GM21529 (cell line): ENCODE results near the gene GAL.
"Not testable (repeated sequence)": the region's sequence is repeated elsewhere in the genome, so short reads cannot be mapped to it uniquely, and the experiment has no call there.

Experiments
- ATAC-seq: cut with Tn5 transposase; IDR thresholded peaks from one replicate; pipeline ENCODE4 v1.9.1; 2021; ENCODE audit not compliant: unreplicated experiment

GAL gene

DNA sequence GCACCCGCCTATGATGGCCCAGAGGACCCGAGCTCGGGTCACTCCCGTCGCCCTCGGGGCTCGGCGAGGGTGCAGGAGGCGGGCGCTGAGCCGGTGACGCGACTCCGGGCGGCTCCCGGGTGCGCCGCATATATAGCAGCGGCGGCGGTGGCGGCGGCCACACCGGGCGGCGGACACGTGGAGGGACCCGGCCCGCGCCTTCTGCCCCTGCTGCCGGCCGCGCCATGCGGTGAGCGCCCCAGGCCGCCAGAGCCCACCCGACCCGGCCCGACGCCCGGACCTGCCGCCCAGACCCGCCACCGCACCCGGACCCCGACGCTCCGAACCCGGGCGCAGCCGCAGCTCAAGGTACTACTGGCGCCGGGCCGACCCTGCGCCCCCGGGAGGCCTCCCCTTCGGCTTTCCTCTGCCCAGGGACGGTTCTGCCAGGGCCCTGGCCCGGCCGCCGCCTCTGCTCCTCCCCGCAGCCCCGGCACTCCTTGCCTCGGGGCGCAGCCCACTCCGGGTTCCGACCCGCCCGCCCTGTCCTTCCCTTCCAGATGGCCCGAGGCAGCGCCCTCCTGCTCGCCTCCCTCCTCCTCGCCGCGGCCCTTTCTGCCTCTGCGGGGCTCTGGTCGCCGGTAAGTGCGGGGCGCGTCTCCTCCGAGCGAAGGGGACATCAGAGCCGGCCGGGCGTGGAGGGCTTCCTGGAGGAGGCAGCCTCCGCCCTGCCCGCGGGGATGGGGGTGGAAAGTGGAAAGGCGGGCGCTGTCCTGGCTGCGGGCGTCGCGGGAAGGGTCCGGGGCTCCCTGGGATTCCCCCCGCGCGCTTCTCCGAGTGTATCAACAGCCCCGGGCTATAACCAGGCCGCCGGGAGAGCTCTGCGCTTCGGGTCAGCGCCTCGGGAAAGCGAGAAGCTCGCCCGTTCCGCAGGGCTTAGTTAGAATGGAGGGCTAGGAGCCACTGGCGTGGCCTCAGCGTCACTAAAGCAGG is at the start of gene GAL:
GAL (plus strand) TSS at position 160 of the 972 bp plus-strand sequence; CDS start at position 540, 380 bp downstream.
- ATAC-seq: no peak

DNA sequence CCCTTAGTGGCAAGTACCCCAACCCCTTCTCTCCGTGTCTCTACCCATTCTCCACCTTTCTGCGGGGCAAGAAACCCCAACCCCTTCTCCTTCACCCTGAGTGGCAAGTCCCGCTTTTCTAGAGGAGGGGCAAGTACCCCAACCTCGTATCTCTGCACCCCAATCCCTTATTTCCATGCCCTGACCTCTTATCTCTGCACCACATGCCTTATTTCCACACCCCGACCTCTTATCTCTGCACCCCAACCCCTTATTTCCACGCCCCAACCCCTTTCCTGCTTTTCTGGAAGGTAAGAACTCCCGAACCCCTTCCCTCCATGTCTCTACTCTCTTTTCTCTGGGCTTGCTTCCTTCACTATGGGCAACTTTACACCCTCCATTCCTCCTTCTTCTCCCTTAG is 49.7 kb upstream of the GAL start:
- ATAC-seq: not testable (repeated sequence)

GRCh38 chr11:68635172-68635571 is 49.2 kb upstream of the GAL start:
- not testable (repeated sequence) for ATAC-seq

- ATAC-seq: not testable (repeated sequence)
These were observed 48.5 kb upstream of the GAL start for GRCh38 chr11:68635883-68636282.

- ATAC-seq: not testable (repeated sequence)
These were observed 45.0 kb upstream of the GAL start for GRCh38 chr11:68639322-68639721.

DNA sequence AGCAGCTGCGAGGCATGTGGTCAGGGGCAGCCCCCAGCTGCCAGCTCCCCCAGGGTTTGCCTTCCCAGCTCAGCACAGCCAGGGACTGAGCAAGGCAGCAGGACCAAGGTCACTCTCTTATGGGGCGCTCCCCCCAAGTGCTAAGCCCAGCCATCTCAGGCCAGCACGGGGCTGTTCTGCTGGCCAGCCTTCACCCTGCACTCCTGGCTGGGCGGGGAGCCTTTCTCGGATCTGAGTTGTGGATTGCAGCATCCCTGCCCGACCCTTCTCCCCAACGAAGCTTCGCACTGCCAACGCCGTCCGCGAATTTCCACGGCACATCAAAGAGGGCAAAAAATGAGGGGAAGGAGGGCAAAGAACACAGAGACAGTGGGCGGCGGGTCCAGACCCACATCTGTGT is 42.5 kb upstream of the GAL start:
- ATAC-seq: no peak

GRCh38 chr11:68643585-68643984 is 40.8 kb upstream of the GAL start:
- ATAC-seq: no peak

GRCh38 chr11:68646832-68647231 is 37.5 kb upstream of the GAL start:
- no peak for ATAC-seq

DNA sequence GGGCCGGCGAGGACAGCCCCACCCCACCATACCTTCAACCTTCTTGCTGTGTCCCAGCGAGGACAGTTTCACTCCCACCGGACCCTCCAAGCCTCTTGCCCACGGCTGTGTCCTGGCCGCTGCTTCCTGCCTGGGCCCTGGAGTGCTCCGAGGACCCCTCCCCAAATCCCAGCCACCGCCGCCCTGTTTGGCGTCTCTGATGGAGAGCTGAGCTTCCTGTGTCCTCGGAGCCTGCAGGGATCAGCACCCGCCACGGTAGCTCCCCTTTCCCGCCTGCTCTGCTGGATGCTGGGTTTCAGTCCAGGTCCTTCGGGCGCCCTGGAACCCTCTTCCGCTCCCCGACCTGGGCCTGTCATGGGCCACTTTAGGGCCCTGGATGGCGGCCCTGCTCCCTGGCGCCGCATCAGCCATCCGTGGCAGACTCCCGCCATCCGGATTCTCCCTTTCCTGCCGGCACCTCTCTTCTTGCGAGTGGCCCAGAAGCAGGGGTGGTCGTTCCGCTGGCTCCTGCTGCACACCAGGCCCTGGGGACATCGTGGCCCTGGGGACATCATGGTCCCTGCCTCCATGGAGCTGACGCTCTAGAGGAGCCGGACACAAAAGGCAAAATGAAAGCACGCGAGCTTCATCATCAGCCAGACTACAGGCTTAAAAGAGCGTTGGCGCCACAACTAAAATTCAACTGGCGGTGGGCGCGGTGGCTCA is 34.3 kb upstream of the GAL start:
- no peak for ATAC-seq

- no peak for ATAC-seq
These were observed 33.5 kb upstream of the GAL start for GRCh38 chr11:68650801-68651200.

- no peak for ATAC-seq
These were observed 32.9 kb upstream of the GAL start for GRCh38 chr11:68651208-68651984.

GRCh38 chr11:68651985-68652682 is 32.2 kb upstream of the GAL start:
- ATAC-seq: no peak

GRCh38 chr11:68652683-68653156 is 31.6 kb upstream of the GAL start:
- ATAC-seq: no peak

- ATAC-seq: no peak
These were observed 30.6 kb upstream of the GAL start for GRCh38 chr11:68653486-68654430.

GRCh38 chr11:68654978-68655377 is 29.4 kb upstream of the GAL start:
- no peak for ATAC-seq

- ATAC-seq: no peak
These were observed 28.9 kb upstream of the GAL start for GRCh38 chr11:68655406-68655805.

DNA sequence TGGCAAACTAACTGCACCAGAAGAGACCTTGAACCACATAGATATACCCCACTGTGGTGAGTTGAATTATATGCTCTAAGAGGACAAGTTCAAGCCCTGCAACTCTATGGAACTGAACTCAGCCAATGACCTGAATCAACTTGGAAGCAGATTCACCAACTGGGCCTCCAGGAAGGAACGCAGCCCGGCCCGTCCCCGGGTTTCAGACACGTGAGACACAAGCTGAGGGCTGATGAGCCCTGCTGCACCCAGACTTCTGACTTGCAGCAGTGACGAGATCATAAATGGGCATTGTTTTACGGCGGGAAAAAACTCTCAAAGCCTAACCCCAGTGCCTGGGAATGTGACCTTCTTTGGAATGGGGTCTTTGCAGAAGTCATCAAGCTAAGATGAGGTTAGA is 28.5 kb upstream of the GAL start:
- ATAC-seq: no peak

- ATAC-seq: no peak
These were observed 27.1 kb upstream of the GAL start for GRCh38 chr11:68657021-68657780.

GRCh38 chr11:68658097-68658496 is 26.2 kb upstream of the GAL start:
- no peak for ATAC-seq
